WTC11 (cell line): Measurements from ENCODE around the gene FAM161B. TPM values are rescaled to one million over a fixed set of nuclear protein-coding genes. Genes with fewer than 3 reads are reported as not detected.

Experiments
- ATAC-seq: fragments of 200-7000 bp; cut with Tn5 transposase; 2 replicates; pipeline ENCODE4 v1.10.0; 2021; ENCODE audit warnings: mild to moderate bottlenecking, moderate library complexity
- CTCF ChIA-PET: fragments of 300-600 bp; sonication (Branson Sonifier 250); formaldehyde crosslinking; loops from one replicate; lab custom pipeline; 2021; ENCODE audit warnings: antibody characterized with exemption; lab: Charles Lee
- POLR2A ChIA-PET: fragments of 350-600 bp; sonication (Branson Sonifier 250); formaldehyde crosslinking; loops from one replicate; lab custom pipeline; 2021; ENCODE audit warnings: antibody characterized with exemption; lab: Charles Lee
- DNase-seq: peaks from one replicate; pipeline ENCODE4 v3.0.0; 2021; ENCODE audit warnings: low spot score
- H3K27ac Mint-ChIP-seq: 2 replicates; pipeline ENCODE4 v1.8.0; 2021; ENCODE audit warnings: mixed read lengths
- H3K27me3 Mint-ChIP-seq: 2 replicates; pipeline ENCODE4 v1.8.0; 2021; ENCODE audit warnings: low read depth, mild to moderate bottlenecking, moderate library complexity, mixed read lengths
- H3K36me3 Mint-ChIP-seq: 2 replicates; pipeline ENCODE4 v1.8.0; 2021; ENCODE audit warnings: mixed read lengths
- H3K4me1 Mint-ChIP-seq: 2 replicates; pipeline ENCODE4 v1.8.0; 2022; ENCODE audit warnings: mixed read lengths
- H3K4me3 Mint-ChIP-seq: 2 replicates; pipeline ENCODE4 v1.8.0; 2021; ENCODE audit warnings: mild to moderate bottlenecking, moderate library complexity, mixed read lengths
- H3K9me3 Mint-ChIP-seq: 2 replicates; pipeline ENCODE4 v1.8.0; 2021; ENCODE audit warnings: mixed read lengths
- ATF3 ChIP-seq: sonication (generic); formaldehyde crosslinking; conservative IDR thresholded peaks from 2 replicates; pipeline ENCODE4 v1.8.1; 2022; ENCODE audit warnings: mild to moderate bottlenecking, missing genetic modification reagents
- CDX4 ChIP-seq: fragments of 250-450 bp; sonication (Bioruptor Pico); IDR thresholded peaks from 2 replicates; pipeline ENCODE4 v1.9.0; 2021; ENCODE audit warnings: moderate library complexity, mild to moderate bottlenecking, inconsistent platforms, borderline replicate concordance
- CREB1 ChIP-seq: sonication (generic); formaldehyde crosslinking; IDR thresholded peaks from 2 replicates; pipeline ENCODE4 v1.8.0; 2023; ENCODE audit warnings: mild to moderate bottlenecking, missing genetic modification reagents
- CREM ChIP-seq: sonication (generic); formaldehyde crosslinking; IDR thresholded peaks from 2 replicates; pipeline ENCODE4 v1.8.1; 2022; ENCODE audit warnings: mild to moderate bottlenecking, missing genetic modification reagents, moderate library complexity
- ELF4 ChIP-seq: sonication (generic); formaldehyde crosslinking; IDR thresholded peaks from 2 replicates; pipeline ENCODE4 v1.8.1; 2022; ENCODE audit warnings: low read depth, mild to moderate bottlenecking, moderate library complexity, missing genetic modification reagents
- EMX1 ChIP-seq: fragments of 250-450 bp; sonication (Bioruptor Pico); IDR thresholded peaks from 2 replicates; pipeline ENCODE4 v1.8.0; 2021; ENCODE audit warnings: mild to moderate bottlenecking
- ERG ChIP-seq: fragments of 250-450 bp; sonication (Bioruptor Pico); IDR thresholded peaks from 2 replicates; pipeline ENCODE4 v1.8.0; 2021; ENCODE audit warnings: mild to moderate bottlenecking
- FOXK1 ChIP-seq: sonication (generic); formaldehyde crosslinking; IDR thresholded peaks from 2 replicates; pipeline ENCODE4 v1.8.0; 2022; ENCODE audit warnings: mild to moderate bottlenecking, moderate library complexity, missing genetic modification reagents
- FOXP1 ChIP-seq: sonication (generic); formaldehyde crosslinking; IDR thresholded peaks from 2 replicates; pipeline ENCODE4 v1.8.0; 2022; ENCODE audit warnings: missing genetic modification reagents, mild to moderate bottlenecking, moderate library complexity, borderline replicate concordance
- GABPB1 ChIP-seq: sonication (generic); formaldehyde crosslinking; IDR thresholded peaks from 2 replicates; pipeline ENCODE4 v1.8.1; 2023; ENCODE audit warnings: mild to moderate bottlenecking, missing genetic modification reagents
- GTF2I ChIP-seq: fragments of 250-450 bp; sonication (Bioruptor Pico); conservative IDR thresholded peaks from 2 replicates; pipeline ENCODE4 v1.4.0; 2021; ENCODE audit warnings: mild to moderate bottlenecking
- HMGXB4 ChIP-seq: sonication (generic); formaldehyde crosslinking; IDR thresholded peaks from 2 replicates; pipeline ENCODE4 v1.8.1; 2023; ENCODE audit warnings: mild to moderate bottlenecking, moderate library complexity, missing genetic modification reagents
- IRF2 ChIP-seq: sonication (generic); formaldehyde crosslinking; IDR thresholded peaks from 2 replicates; pipeline ENCODE4 v1.8.0; 2022; ENCODE audit warnings: low read depth, missing genetic modification reagents, borderline replicate concordance
- MAX ChIP-seq: sonication (generic); formaldehyde crosslinking; IDR thresholded peaks from 2 replicates; pipeline ENCODE4 v1.8.0; 2022; ENCODE audit warnings: mild to moderate bottlenecking, missing genetic modification reagents
- MYBL2 ChIP-seq: sonication (generic); formaldehyde crosslinking; IDR thresholded peaks from 2 replicates; pipeline ENCODE4 v1.8.1; 2023; ENCODE audit warnings: mild to moderate bottlenecking, moderate library complexity, missing genetic modification reagents
- NFE2L1 ChIP-seq: sonication (generic); formaldehyde crosslinking; IDR thresholded peaks from 2 replicates; pipeline ENCODE4 v1.8.1; 2023; ENCODE audit warnings: missing genetic modification reagents
- NR3C1 ChIP-seq: sonication (generic); formaldehyde crosslinking; conservative IDR thresholded peaks from 2 replicates; pipeline ENCODE4 v1.8.1; 2023; ENCODE audit warnings: low read depth, mild to moderate bottlenecking, missing genetic modification reagents
- RELA ChIP-seq: sonication (generic); formaldehyde crosslinking; IDR thresholded peaks from 2 replicates; pipeline ENCODE4 v1.8.1; 2022; ENCODE audit warnings: missing genetic modification reagents, mild to moderate bottlenecking, borderline replicate concordance
- SMAD3 ChIP-seq: sonication (generic); formaldehyde crosslinking; IDR thresholded peaks from 2 replicates; pipeline ENCODE4 v1.8.0; 2022; ENCODE audit warnings: missing genetic modification reagents, mild to moderate bottlenecking, borderline replicate concordance
- SMAD4 ChIP-seq: sonication (generic); formaldehyde crosslinking; IDR thresholded peaks from 2 replicates; pipeline ENCODE4 v1.8.0; 2022; ENCODE audit warnings: mild to moderate bottlenecking, missing genetic modification reagents
- SP1 ChIP-seq: sonication (generic); formaldehyde crosslinking; conservative IDR thresholded peaks from 2 replicates; pipeline ENCODE4 v1.8.1; 2022; ENCODE audit warnings: missing genetic modification reagents
- TEAD1 ChIP-seq: sonication (generic); formaldehyde crosslinking; IDR thresholded peaks from 2 replicates; pipeline ENCODE4 v1.8.0; 2022; ENCODE audit warnings: mild to moderate bottlenecking, missing genetic modification reagents
- ZBTB21 ChIP-seq: sonication (generic); formaldehyde crosslinking; IDR thresholded peaks from 2 replicates; pipeline ENCODE4 v1.8.1; 2023; ENCODE audit warnings: mild to moderate bottlenecking, missing genetic modification reagents, borderline replicate concordance
- ZNF317 ChIP-seq: sonication (generic); formaldehyde crosslinking; IDR thresholded peaks from 2 replicates; pipeline ENCODE4 v1.8.1; 2023; ENCODE audit warnings: low read depth, mild to moderate bottlenecking, moderate library complexity, missing genetic modification reagents, borderline replicate concordance
- ZNF423 ChIP-seq: fragments of 250-450 bp; sonication (Bioruptor Pico); IDR thresholded peaks from 2 replicates; pipeline ENCODE4 v2.1.2; 2022; ENCODE audit warnings: mild to moderate bottlenecking, moderate library complexity
- ZNF425 ChIP-seq: fragments of 250-450 bp; sonication (Bioruptor Pico); conservative IDR thresholded peaks from 2 replicates; pipeline ENCODE4 v1.9.0; 2021; ENCODE audit warnings: mild to moderate bottlenecking
- ZSCAN18 ChIP-seq: fragments of 250-450 bp; sonication (Bioruptor Pico); IDR thresholded peaks from 2 replicates; pipeline ENCODE4 v2.1.2; 2022; ENCODE audit warnings: mild to moderate bottlenecking, moderate library complexity
- total RNA-seq: library from RNA; stranded (reverse); gene quantifications from 3 replicates; pipeline ENCODE4 v1.2.3, GENCODE V29; 2021

Gene FAM161B
- total RNA-seq, 1 experiment from 2014 or later, result 0.26 TPM

- TF ChIP-seq TEAD1 (CRISPR knock-in tag) (peak; percentile 91), MYBL2 (CRISPR knock-in tag) (0 out of 2 replicates have a peak, but pooled peaks have one; percentile 52), ERG (CRISPR knock-in tag) (0 out of 2 replicates have a peak, but pooled peaks have one; percentile 43), NFE2L1 (CRISPR knock-in tag) (0 out of 2 replicates have a peak, but pooled peaks have one; percentile 32), HMGXB4 (CRISPR knock-in tag) (peak; percentile 89), SMAD3 (CRISPR knock-in tag) (peak; percentile 82; the same call in 1 of the 2 replicates), IRF2 (CRISPR knock-in tag) (no peak), FOXK1 (CRISPR knock-in tag) (peak; percentile 84), SP1 (CRISPR knock-in tag) (peak; percentile 52; the same call in 1 of the 2 replicates), MAX (CRISPR knock-in tag) (peak; percentile 85), CREM (CRISPR knock-in tag) (peak; percentile 80), ZBTB21 (CRISPR knock-in tag) (peak; percentile 91; the same call in 1 of the 2 replicates), ZNF423 (CRISPR knock-in tag) (peak; percentile 11; the same call in 1 of the 2 replicates)
Observed at GRCh38 chr14:73886449-73887317, 63.2 kb downstream of the FAM161B start, which contains the start of gene ZNF410 (continued).

- peak overlapping the region; percentile 88; the same call in 1 of the 2 replicates for H3K4me3 Mint-ChIP-seq
- peak overlapping the region; percentile 68 for H3K27ac Mint-ChIP-seq
- H3K9me3 Mint-ChIP-seq, result no peaks in the 10 kb centered on the region
- peaks cover 20% of the 10 kb centered on the region for H3K4me1 Mint-ChIP-seq
- ChIA-PET POLR2A (no interaction called here), CTCF (no interaction called here)
- ATAC-seq (no peak), DNase-seq (no peak)
- no peaks in the 10 kb centered on the region for H3K27me3 Mint-ChIP-seq
- H3K36me3 Mint-ChIP-seq, result peaks cover 7% of the 10 kb centered on the region
- TF ChIP-seq EMX1 (CRISPR knock-in tag) (no peak), ZNF317 (CRISPR knock-in tag) (no peak), ATF3 (CRISPR knock-in tag) (no peak), ZNF425 (no peak), CDX4 (CRISPR knock-in tag) (no peak), ZSCAN18 (CRISPR knock-in tag) (no peak), GTF2I (CRISPR knock-in tag) (no peak), ELF4 (CRISPR knock-in tag) (no peak), SMAD3 (CRISPR knock-in tag) (no peak), RELA (CRISPR knock-in tag) (no peak), FOXP1 (CRISPR knock-in tag) (no peak), SMAD4 (no peak), NR3C1 (CRISPR knock-in tag) (no peak), CREB1 (CRISPR knock-in tag) (no peak), SP1 (CRISPR knock-in tag) (no peak), GABPB1 (CRISPR knock-in tag) (no peak)
Observed at GRCh38 chr14:73884438-73885190, 65.3 kb downstream of the FAM161B start.
